Panc1 (cell line): ENCODE measurements around the gene STIL. TPM values are rescaled to one million over a fixed set of nuclear protein-coding genes. Genes with fewer than 3 reads are reported as not detected.

Experiments
- ATAC-seq: fragments of 200-7000 bp; cut with Tn5 transposase; 2 replicates; pipeline ENCODE4 v1.9.1; 2020; ENCODE audit warnings: mild to moderate bottlenecking, moderate library complexity
- BruUV-seq: library from RNA; stranded (reverse); fragments of 400-500 nt; replicated peaks from 2 replicates; lab custom pipeline; 2021; lab: Mats Ljungman, UMichigan
- CTCF ChIA-PET: fragments of 300-600 bp; sonication (Branson Sonifier 250); formaldehyde crosslinking; loops from one replicate; lab custom pipeline; 2022; ENCODE audit warnings: antibody characterized with exemption; lab: Charles Lee
- POLR2A ChIA-PET: fragments of 300-600 bp; sonication (Branson Sonifier 250); formaldehyde crosslinking; loops from one replicate; lab custom pipeline; 2022; ENCODE audit warnings: antibody characterized with exemption; lab: Charles Lee
- DNase-seq: peaks from one replicate; pipeline ENCODE4 v3.0.0-alpha.2; 2010; ENCODE audit warnings: low read depth, low spot score
- H3K27ac ChIP-seq: 2 replicates; pipeline ENCODE4 v1.5.1; 2011; ENCODE audit warnings: mild to moderate bottlenecking, low read length, inconsistent platforms
- H3K27me3 ChIP-seq: fragments of 200-500 bp; sonication (Bioruptor generic); 2 replicates; pipeline ENCODE4 v1.6.0; 2014; ENCODE audit warnings: low read length, inconsistent platforms; ENCODE audit not compliant: control insufficient read depth, insufficient read depth
- H3K36me3 ChIP-seq: fragments of 200-500 bp; sonication (Bioruptor generic); 2 replicates; pipeline ENCODE4 v1.5.1; 2014; ENCODE audit warnings: inconsistent platforms, mild to moderate bottlenecking, low read length, moderate library complexity; ENCODE audit not compliant: control insufficient read depth, insufficient read depth
- H3K4me1 ChIP-seq: 2 replicates; pipeline ENCODE4 v1.5.1; 2011; ENCODE audit warnings: inconsistent platforms, mild to moderate bottlenecking, low read length, moderate library complexity; ENCODE audit not compliant: control insufficient read depth, insufficient read depth
- H3K4me3 ChIP-seq, 2 experiments: 2 replicates each; pipeline ENCODE4 v1.5.1; 2011 to 2012; ENCODE audit warnings: low read depth in 2 of 2, low read length in 2 of 2, mild to moderate bottlenecking in 2 of 2, inconsistent platforms in 1 of 2, moderate library complexity in 1 of 2
- H3K9me3 ChIP-seq: fragments of 200-500 bp; sonication (Bioruptor generic); 2 replicates; pipeline ENCODE4 v1.5.1; 2014; ENCODE audit warnings: low read depth, mild to moderate bottlenecking, inconsistent platforms, low read length, moderate library complexity; ENCODE audit not compliant: control insufficient read depth, insufficient read depth
- CTCF ChIP-seq: fragments of 450-650 bp; IDR thresholded peaks from 2 replicates; pipeline ENCODE4 v1.5.1; 2017; ENCODE audit warnings: mild to moderate bottlenecking
- POLR2AphosphoS5 ChIP-seq: IDR thresholded peaks from 2 replicates; pipeline ENCODE4 v1.6.1; 2012; ENCODE audit warnings: mild to moderate bottlenecking, low read depth, low read length, moderate library complexity
- REST ChIP-seq, 2 experiments: IDR thresholded peaks; 2 replicates each; pipeline ENCODE4 v1.6.1; 2011 to 2012; ENCODE audit warnings: low read depth in 2 of 2, control low read depth in 1 of 2, low read length in 1 of 2, mild to moderate bottlenecking in 1 of 2, moderate library complexity in 1 of 2; ENCODE audit not compliant: insufficient read depth in 1 of 2
- SIN3A ChIP-seq: IDR thresholded peaks from 2 replicates; pipeline ENCODE4 v1.6.1; 2012; ENCODE audit warnings: low read depth, mild to moderate bottlenecking, low read length, moderate library complexity, borderline replicate concordance; ENCODE audit not compliant: insufficient read depth
- TCF7L2 ChIP-seq: IDR thresholded peaks from 2 replicates; pipeline ENCODE4 v1.6.1; 2011; ENCODE audit warnings: mild to moderate bottlenecking, low read depth, low read length, inconsistent platforms
- in situ Hi-C: cut with HindIII; loops from 2 replicates; pipeline ENCODE4 v1.10.0; 2016; ENCODE audit warnings: low sequenced_read_pairs, low pct_unique_long_range_greater_than_20kb
- intact Hi-C: fragments of 100-400 bp; cut with micrococcal nuclease; formaldehyde crosslinking; loops from one replicate; pipeline ENCODE4 v1.10.0; 2022; ENCODE audit not compliant: unreplicated experiment
- total RNA-seq: library from RNA; stranded (reverse); gene quantifications from one replicate; pipeline ENCODE4 v1.2.1, GENCODE V29; 2021; ENCODE audit not compliant: unreplicated experiment

STIL gene
- total RNA-seq, 1 experiment from 2014 or later: 31.6 TPM

- Histone ChIP-seq H3K36me3 (no peaks in the 10 kb centered on the region), H3K4me1 (0 out of 2 replicates have a peak, but pooled peaks cover 2% of the 10 kb centered on the region), H3K9me3 (no peaks in the 10 kb centered on the region), H3K4me3 (no peak overlapping the region), H3K27ac (no peak overlapping the region), H3K27me3 (peaks cover 15% of the 10 kb centered on the region; the same call in 1 of the 2 replicates)
- ATAC-seq (no peak), DNase-seq (no peak)
- in situ Hi-C loops (no loop called here), intact Hi-C loops (no loop called here)
- TF ChIP-seq TCF7L2 (no peak), CTCF (no peak), POLR2AphosphoS5 (no peak), SIN3A (no peak), REST (IDR thresholded peaks at IDR 0.05; ENCODE audit: insufficient read depth in 1 of 2, low read depth in 2 of 2, low read length in 1 of 2) (no peak)
- ChIA-PET CTCF (interaction anchor here (0.6 kb wide), 1 partner anchor 21 kb away, joined by 3 read pairs; no protein-coding TSS in a partner anchor), POLR2A (interaction anchor here (0.6 kb wide), 1 partner anchor 44 kb away, joined by 3 read pairs; no protein-coding TSS in a partner anchor)
- no TSS peak for BruUV-seq
Measured at GRCh38 chr1:47223174-47223920, 90.6 kb downstream of the STIL start.

- in situ Hi-C loops (no loop called here), intact Hi-C loops (no loop called here)
- no peaks in the 10 kb centered on the region for H3K9me3 ChIP-seq
- DNase-seq: no peak
- no peak overlapping the region for H3K4me3 ChIP-seq
- ChIA-PET CTCF (no interaction called here), POLR2A (no interaction called here)
- no TSS peak for BruUV-seq
- H3K27me3 ChIP-seq: peaks cover 15% of the 10 kb centered on the region; the same call in 1 of the 2 replicates
- 0 out of 2 replicates have a peak, but pooled peaks cover 2% of the 10 kb centered on the region for H3K4me1 ChIP-seq
- no peak for ATAC-seq
- TF ChIP-seq REST (IDR thresholded peaks at IDR 0.05; ENCODE audit: insufficient read depth in 1 of 2, low read depth in 2 of 2, low read length in 1 of 2): no peak
- TF ChIP-seq POLR2AphosphoS5: no peak
- TF ChIP-seq TCF7L2: no peak
- no peak for TF ChIP-seq CTCF
- TF ChIP-seq SIN3A: no peak
- H3K36me3 ChIP-seq: no peaks in the 10 kb centered on the region
- no peak overlapping the region for H3K27ac ChIP-seq
Measured at GRCh38 chr1:47222476-47222875, 91.5 kb downstream of the STIL start.
